GM23248 (cell line): ENCODE measurements around the gene SCG3.

ENCODE experiments used
- EZH2 ChIP-seq: fragments of 200-600 bp; sonication (generic); IDR thresholded peaks from 2 replicates; pipeline ENCODE4 v1.6.1; 2018; ENCODE audit warnings: antibody characterized with exemption, mild to moderate bottlenecking; ENCODE audit not compliant: insufficient read depth, poor library complexity, severe bottlenecking
- EZH2phosphoT487 ChIP-seq: fragments of 200-600 bp; sonication (generic); IDR thresholded peaks from 2 replicates; pipeline ENCODE4 v1.6.1; 2018; ENCODE audit warnings: antibody characterized with exemption, moderate library complexity, mild to moderate bottlenecking, low read depth; ENCODE audit not compliant: insufficient read depth

DNA sequence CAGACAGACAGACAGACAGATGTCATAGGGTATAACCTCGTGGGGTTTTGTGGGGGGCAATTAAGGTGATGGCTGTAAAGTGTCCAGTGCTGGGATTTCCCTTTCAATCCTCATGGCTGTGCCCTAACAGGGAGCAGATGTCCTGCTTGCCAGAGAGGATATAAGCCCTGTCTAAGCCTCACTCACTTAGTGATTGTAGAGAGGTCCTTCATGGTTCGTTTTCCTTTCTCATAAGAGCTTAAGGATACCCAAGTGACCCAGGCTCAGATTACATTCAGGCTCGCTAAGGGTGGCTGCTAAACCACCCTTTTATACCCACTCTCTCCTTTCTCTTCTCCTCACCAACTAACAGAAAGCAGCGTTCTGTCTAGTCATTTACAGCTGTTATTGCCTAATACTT, 36.9 kb downstream of the SCG3 start:
- TF ChIP-seq EZH2: no peak
- TF ChIP-seq EZH2phosphoT487: no peak
